Stimulated activated CD4-positive, alpha-beta T cell treated with anti-CD3 and anti-CD28 coated beads, Interleukin-4, amount 100 ng/mL, for 4 hours (primary cell): ENCODE results near the gene DTX3.
A peak's percentile ranks its signal among the peaks of the same experiment; 100 is the strongest.

Experiments
- DNase-seq, 2 experiments: peaks; one replicate each; pipeline ENCODE4 v3.0.0-alpha.2; 2020

Gene DTX3

GRCh38 chr12:57621497-57622292 is 17.1 kb downstream of the DTX3 start:
- DNase-seq = peak; percentile 34 to 68

- no peak for DNase-seq
Measured at GRCh38 chr12:57622293-57623245, 17.9 kb downstream of the DTX3 start.

GRCh38 chr12:57623385-57623784 is 18.8 kb downstream of the DTX3 start:
- no peak for DNase-seq

GRCh38 chr12:57623811-57624390 is 19.3 kb downstream of the DTX3 start:
- no peak for DNase-seq

- no peak for DNase-seq
Measured at GRCh38 chr12:57624441-57625220, 20.0 kb downstream of the DTX3 start.

GRCh38 chr12:57625261-57626032 is 20.8 kb downstream of the DTX3 start:
- DNase-seq = no peak

GRCh38 chr12:57626111-57626920 is 21.7 kb downstream of the DTX3 start:
- DNase-seq = no peak

GRCh38 chr12:57626921-57627445 is 22.4 kb downstream of the DTX3 start:
- no peak for DNase-seq

- DNase-seq = no peak
Measured at GRCh38 chr12:57627501-57628279, 23.1 kb downstream of the DTX3 start.

GRCh38 chr12:57628280-57629191 is 23.9 kb downstream of the DTX3 start:
- DNase-seq = no peak

GRCh38 chr12:57629897-57630471 is 25.4 kb downstream of the DTX3 start:
- DNase-seq = no peak

GRCh38 chr12:57630891-57631433 is 26.3 kb downstream of the DTX3 start:
- no peak for DNase-seq

- no peak for DNase-seq
Measured at GRCh38 chr12:57631566-57632072, 27.0 kb downstream of the DTX3 start.

- no peak for DNase-seq
Measured at GRCh38 chr12:57632073-57632957, 27.7 kb downstream of the DTX3 start.

GRCh38 chr12:57632958-57633840 is 28.6 kb downstream of the DTX3 start, which contains the start of gene B4GALNT1:
TSS of gene B4GALNT1 (minus strand) at chr12:57633201. CDS start at chr12:57632132, 1,069 bp downstream.
- DNase-seq = peak; percentile 57 to 69
